ENCODE measurements around the gene ADAMTS7. TPM values are rescaled to one million over a fixed set of nuclear protein-coding genes. Genes with fewer than 3 reads are reported as not detected.
"Not testable (repeated sequence)": the region's sequence is repeated elsewhere in the genome, so short reads cannot be mapped to it uniquely, and the experiment has no call there.

The ADAMTS7 gene
- total RNA-seq, 3 donors from 2014 or later = 1.3 to 7.4 (median 6.2) TPM

DNA sequence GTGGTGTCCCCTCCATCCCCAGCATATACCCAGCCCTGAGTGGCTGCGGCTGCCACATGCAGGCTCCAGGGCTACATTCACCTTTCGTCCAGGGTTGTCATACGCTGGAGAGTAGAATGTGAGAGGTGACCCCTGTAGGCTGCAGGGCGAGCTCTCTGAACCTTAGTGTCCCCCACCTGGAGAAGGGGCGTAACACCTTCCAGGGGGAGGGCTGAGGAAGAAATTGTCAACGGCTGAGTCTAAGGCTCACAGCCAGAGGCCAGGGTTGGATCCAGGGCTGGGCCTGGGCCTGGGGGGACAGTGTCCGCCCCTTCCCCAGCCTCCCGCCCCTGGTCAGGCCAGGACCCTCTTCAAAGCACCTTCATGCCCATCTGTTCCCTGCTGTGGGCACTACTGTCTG is 53.2 kb downstream of the ADAMTS7 start:
- H3K9me3 ChIP-seq; H3K4me3 ChIP-seq; H3K27ac ChIP-seq; DNase-seq (ENCODE audit: low spot score in 2 of 2); H3K36me3 ChIP-seq; H3K27me3 ChIP-seq; H3K4me1 ChIP-seq; intact Hi-C loops (cut with DNase I; ENCODE audit: low total_unique reads): not testable (repeated sequence)

DNA sequence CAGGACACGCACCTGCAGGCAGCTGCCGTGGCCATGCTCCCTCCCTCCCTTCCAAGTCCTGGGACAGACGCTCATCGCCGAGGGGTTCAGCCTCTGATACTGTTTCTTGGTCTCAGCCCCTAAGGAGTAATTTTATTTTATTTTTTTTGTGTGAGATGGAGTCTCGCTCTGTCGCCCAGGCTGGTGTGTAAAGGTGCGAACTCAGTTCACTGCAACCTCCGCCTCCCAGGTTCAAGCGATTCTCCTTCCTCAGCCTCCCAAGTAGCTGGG is 53.7 kb downstream of the ADAMTS7 start:
- Histone ChIP-seq H3K9me3 (no peaks in the 10 kb centered on the region), H3K27ac (no peak overlapping the region), H3K4me1 (no peaks in the 10 kb centered on the region), H3K4me3 (no peak overlapping the region), H3K27me3 (no peaks in the 10 kb centered on the region), H3K36me3 (no peaks in the 10 kb centered on the region)
- no peak for DNase-seq (ENCODE audit: low spot score in 2 of 2)
- TF ChIP-seq POLR2AphosphoS5 (IDR thresholded peaks at IDR 0.05) (no peak), POLR2A (IDR thresholded peaks at IDR 0.05) (no peak)
- TF ChIP-seq, protein P1, sequence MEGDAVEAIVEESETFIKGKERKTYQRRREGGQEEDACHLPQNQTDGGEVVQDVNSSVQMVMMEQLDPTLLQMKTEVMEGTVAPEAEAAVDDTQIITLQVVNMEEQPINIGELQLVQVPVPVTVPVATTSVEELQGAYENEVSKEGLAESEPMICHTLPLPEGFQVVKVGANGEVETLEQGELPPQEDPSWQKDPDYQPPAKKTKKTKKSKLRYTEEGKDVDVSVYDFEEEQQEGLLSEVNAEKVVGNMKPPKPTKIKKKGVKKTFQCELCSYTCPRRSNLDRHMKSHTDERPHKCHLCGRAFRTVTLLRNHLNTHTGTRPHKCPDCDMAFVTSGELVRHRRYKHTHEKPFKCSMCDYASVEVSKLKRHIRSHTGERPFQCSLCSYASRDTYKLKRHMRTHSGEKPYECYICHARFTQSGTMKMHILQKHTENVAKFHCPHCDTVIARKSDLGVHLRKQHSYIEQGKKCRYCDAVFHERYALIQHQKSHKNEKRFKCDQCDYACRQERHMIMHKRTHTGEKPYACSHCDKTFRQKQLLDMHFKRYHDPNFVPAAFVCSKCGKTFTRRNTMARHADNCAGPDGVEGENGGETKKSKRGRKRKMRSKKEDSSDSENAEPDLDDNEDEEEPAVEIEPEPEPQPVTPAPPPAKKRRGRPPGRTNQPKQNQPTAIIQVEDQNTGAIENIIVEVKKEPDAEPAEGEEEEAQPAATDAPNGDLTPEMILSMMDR (IDR thresholded peaks at IDR 0.05) = no peak
- intact Hi-C loops (cut with DNase I; ENCODE audit: low total_unique reads) = no loop called here

DNA sequence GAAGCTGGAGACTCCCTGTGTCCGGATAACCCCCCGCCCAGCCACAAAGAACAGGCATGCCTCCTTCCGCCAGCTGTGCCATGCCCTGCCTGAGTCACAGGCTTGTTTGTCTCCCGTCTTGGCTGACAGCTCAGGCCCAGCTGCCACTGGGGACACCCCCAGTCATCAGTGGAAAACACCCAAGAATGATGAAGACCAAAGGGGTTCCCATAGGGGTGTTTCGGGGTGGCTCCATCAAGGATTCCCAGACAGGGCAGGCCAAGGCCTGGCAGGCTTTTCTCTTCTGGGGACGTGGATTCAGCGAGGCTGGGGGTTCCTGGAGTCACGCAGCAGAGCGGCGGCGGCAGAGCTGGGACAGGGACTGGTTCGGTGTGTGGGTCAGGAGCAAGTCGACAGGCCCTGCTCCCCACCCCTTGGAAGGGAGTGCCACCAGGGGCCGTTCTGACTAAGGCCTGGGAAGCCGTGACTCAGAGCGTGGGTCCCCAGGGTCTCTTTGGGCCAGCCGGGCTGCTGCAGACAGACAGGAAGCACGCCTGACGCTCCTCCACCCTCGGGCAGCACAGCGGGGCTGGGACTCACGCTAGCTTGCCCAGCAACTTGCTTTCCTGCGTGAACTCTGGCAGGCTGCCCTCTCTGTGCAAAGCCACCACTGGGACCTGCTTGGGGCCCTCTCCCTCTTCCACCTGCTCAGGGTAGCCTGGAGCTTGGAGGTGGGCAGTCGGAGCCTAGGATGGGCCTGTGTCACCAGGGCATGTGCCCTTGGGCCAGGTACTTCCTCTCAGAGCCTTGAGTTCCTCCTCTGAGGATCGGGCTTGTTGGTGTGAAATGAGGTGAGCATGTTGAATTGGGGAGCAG is 54.3 kb downstream of the ADAMTS7 start:
- H3K27me3 ChIP-seq; intact Hi-C loops (cut with DNase I; ENCODE audit: low total_unique reads): not testable (repeated sequence)
- TF ChIP-seq POLR2AphosphoS5 (IDR thresholded peaks at IDR 0.05) = peak in 1 of 3 donors; percentile 14

DNA sequence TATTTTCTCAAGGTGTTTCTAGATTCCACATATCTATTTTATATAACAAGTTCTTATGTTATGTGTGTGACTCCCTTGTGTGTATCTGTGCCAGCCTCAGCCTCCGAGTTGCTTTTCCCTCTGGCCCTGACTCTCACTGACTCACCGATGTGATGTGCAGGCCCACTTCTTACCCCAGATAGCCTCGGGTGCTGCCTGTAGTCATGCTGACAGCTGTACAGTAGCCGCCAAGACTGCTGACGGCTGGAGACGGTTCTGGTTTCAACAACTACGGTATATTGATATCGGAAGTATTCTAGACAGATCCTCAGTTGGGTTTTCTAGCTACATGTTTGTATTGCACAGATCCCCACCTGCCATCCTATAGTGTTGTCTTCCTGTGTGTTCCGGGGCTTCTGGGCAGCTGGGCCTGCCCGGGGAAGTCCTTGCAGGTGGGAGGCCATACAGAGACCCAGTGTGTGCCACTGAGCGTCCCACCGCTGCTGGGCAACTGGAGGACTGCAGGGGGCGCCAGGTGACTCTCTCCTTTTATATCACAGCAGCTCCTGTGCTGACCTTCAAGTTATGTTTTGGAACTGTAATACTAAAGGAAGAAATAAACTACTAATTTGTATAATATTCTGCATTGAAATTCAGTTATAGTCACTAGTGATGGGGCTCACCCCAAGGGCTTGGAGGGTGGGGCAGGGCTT is 55.2 kb downstream of the ADAMTS7 start:
- H3K27me3 ChIP-seq; H3K4me3 ChIP-seq; H3K27ac ChIP-seq; intact Hi-C loops (cut with DNase I; ENCODE audit: low total_unique reads); H3K4me1 ChIP-seq; H3K36me3 ChIP-seq; H3K9me3 ChIP-seq; DNase-seq (ENCODE audit: low spot score in 2 of 2): not testable (repeated sequence)
- TF ChIP-seq, protein P1 (IDR thresholded peaks at IDR 0.05) = peak in 1 of 3 donors; percentile 10

More for the DNA sequence above, 54.3 kb downstream of the ADAMTS7 start:
- H3K4me3 ChIP-seq; H3K4me1 ChIP-seq; H3K9me3 ChIP-seq; H3K36me3 ChIP-seq; DNase-seq (ENCODE audit: low spot score in 2 of 2): not testable (repeated sequence)
- H3K27ac ChIP-seq = peak overlapping the region in 1 of 2 donors; percentile 43

DNA sequence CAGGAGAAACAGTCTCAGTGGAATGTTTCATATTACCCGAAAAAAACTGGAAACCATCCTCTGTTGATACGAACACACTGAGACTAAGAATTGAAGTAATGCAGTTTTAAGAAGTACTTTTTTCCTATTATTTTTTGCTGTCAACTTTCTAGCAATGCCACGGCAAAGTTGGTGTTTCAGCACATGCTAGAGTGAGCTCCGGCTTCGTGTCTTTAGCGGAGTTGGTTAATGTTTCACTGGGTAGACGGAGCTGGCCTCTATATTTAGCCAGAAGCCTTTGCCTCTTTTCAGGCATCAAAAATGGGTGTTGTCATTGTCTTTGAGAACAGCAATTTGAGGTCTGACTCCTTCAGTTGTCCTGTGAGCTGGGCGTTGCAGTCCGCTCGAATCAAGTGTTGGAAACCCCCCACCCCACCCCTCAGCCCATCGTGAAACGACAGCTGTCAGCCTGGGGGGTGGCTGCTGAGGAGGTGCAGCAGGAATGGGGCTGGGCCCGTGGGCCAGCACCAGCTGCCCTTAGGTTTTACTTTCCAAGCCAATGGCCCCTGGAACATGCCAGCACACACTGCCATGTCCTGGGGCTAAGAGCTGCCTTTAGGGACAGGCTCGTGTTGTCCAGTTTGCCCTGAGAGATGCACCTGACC is 56.5 kb downstream of the ADAMTS7 start:
- H3K4me1 ChIP-seq; intact Hi-C loops (cut with DNase I; ENCODE audit: low total_unique reads); H3K9me3 ChIP-seq; H3K27ac ChIP-seq; DNase-seq (ENCODE audit: low spot score in 2 of 2); H3K36me3 ChIP-seq; H3K4me3 ChIP-seq; H3K27me3 ChIP-seq: not testable (repeated sequence)

DNA sequence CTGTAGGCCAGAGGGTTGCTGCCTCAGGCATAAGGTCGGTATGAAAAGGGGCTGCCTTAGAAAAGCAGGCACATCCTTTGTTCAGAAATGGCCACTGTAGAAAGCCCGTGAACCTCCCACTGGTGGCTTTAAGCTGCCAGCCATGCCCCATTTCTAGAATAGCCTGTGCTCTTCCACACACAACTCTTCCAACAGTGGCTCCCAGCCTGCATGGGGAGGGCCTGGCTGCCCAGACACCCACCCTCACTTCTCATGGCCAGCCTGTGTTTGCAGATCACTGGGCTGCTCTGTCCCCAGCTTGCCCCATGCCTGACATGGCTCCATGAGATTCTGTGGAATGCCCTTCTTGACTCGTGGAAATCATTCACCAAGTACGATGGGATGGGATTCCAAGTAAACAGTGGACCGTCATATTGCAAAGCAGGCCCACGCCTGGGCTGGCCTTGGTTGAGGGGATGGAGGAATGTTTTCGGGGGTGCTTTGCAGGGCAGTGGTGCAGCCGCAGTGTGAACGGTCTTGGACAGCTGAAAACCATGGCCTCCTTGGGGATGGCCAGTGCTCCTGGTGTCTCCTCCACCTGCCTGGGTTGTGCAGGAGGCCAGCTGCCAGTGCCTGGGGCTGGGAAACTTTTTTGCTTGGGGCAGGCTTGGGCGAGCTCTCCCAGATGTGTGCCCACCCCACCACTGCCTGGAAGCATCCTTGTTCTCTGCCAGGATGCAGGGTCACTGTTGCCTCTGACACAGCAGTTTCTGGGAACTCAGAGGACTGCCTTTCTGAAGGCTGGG is 57.3 kb downstream of the ADAMTS7 start:
- H3K9me3 ChIP-seq; H3K27me3 ChIP-seq; H3K4me1 ChIP-seq; H3K36me3 ChIP-seq; H3K27ac ChIP-seq; DNase-seq (ENCODE audit: low spot score in 2 of 2); H3K4me3 ChIP-seq; intact Hi-C loops (cut with DNase I; ENCODE audit: low total_unique reads): not testable (repeated sequence)

DNA sequence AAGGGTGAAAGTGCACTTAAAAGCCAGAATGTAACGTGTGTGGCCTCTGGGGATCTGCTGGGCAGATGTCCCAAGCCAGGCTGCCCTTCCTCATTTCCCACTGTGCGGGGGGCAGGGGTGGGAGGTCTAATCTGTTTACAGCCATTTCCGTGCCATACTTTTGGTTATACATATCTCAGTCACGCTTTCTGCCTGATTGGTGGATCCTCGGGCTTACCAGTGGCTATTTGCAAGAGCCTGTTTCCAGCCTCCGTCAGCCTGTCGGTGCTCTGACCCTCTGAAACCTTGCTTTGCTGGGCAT is 58.0 kb downstream of the ADAMTS7 start:
- intact Hi-C loops (cut with DNase I; ENCODE audit: low total_unique reads); H3K4me1 ChIP-seq; H3K4me3 ChIP-seq: not testable (repeated sequence)

More for the DNA sequence above, 58.0 kb downstream of the ADAMTS7 start:
- DNase-seq (ENCODE audit: low spot score in 2 of 2); H3K36me3 ChIP-seq; H3K9me3 ChIP-seq; H3K27ac ChIP-seq; H3K27me3 ChIP-seq: not testable (repeated sequence)

Data from breast epithelium (tissue), 4 donors.